ENCODE data around the gene ASCL5.

- TF ChIP-seq CTCF (conservative IDR thresholded peaks at IDR 0.05) (no peak), ZFX (IDR thresholded peaks at IDR 0.05) (no peak)
Measured at GRCh38 chr1:201142849-201143725, 16.1 kb upstream of the ASCL5 start.

All from C4-2B (cell line).